LoVo (cell line): ENCODE measurements around the gene RGS11.

Source experiments
- DNase-seq: peaks from one replicate; pipeline ENCODE4 v3.0.0-alpha.2; 2016; ENCODE audit warnings: low spot score

Gene RGS11

DNA sequence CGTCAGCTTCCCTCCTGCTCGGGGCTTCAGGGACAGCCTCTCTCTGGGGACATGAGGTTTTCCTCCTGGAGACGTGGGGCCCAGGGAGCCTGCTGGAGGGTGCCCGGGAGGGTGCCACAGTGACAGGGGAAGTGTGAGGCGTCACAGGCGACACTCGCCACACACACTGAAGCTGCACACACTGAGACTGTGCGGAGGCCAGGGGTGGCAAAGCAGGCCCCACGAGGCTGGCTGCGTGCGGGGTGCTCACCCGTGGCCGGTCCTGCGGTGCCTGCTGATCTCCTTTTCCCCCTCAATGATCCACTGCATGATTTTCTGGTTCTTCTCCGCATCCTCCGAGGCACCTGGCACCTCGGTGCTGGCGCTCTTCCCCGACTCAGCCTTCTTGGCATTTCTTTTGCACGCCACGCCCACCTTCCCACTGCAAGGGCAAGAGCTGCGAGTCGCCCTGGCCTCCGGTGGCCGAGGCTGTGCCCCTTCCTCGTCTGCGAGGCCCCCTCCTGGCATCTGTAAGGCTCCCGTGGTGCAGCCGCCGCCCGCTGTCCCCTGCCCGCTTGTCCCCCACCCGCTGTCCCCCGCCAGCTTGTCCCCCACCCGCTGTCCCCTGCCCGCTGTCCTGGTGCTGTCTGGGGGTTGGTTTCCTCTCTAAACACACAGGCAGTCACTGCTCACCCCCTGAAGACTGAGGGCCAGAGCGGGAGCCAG is 21.2 kb upstream of the RGS11 start:
- no peak for DNase-seq

- DNase-seq = no peak
Measured at GRCh38 chr16:296276-296675, 20.5 kb upstream of the RGS11 start.

- no peak for DNase-seq
Measured at GRCh38 chr16:293043-293775, 17.5 kb upstream of the RGS11 start.

- no peak for DNase-seq
Measured at GRCh38 chr16:291539-291938, 15.8 kb upstream of the RGS11 start.

DNA sequence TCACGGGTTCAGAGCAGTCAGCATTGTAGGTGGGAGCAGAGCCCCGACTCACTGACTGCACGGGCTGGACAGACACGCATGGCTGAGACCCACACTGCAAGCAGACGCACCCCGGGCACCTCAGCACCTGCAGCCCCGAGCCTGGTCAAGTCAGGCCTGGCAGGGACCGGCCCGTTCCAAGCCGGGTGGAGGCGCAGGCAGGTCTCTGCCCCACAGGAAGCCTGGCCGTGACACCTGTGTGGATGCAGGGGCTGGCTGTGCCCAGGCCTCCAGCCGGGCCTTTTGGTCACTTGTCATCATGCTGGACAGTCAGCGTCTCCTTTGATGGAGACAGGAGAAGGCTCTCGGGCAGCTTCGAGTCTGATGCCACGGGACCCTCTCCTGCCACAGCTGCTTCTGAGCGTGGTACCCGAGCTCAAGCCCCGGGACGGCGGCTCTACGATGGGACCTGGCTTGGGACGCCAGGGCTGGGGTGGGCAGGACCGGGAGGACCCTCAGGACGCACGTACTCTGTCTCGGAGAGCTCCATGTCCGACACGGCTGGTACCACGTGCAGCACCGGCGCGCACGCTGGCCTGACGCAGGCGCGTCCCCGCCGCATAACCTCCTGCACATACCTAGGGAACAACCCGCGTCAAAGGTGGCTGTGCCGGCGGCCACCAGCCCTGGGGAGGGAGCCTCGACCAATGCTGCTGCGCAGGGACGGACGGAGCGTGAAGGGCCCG is 15.1 kb upstream of the RGS11 start:
- no peak for DNase-seq

DNA sequence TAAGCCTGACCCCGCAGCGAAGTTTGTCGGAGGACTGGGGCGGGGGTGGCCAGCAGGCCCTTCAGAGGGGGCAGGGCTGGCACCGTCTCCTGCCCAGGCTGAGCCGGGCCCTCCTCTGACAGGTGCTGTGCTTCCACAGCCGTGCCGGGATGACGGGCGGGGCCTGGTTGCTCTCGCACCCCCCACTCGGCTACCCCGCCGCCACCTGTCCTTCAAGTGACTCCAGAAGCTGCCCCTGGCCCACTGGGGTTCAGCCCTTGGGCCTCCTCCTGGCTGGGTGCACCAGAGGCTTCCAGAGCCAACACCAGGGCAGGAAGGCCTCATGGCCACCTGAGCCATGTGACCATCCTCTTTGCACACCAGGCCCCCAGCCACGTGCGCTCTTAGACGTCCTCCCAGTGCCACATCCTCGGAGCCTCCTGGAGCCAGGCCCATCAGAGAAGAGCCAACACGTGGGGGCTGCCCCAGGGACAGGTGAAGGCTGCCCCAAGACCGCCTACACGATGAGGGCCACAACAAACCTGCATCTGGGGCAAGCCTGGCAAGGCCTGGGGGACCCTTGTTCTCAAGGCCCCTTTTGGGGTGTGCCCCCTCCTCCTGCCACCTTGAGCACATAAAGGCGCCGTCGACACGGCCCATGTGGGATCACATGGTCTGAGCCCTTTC is 14.4 kb upstream of the RGS11 start:
- DNase-seq = no peak

- DNase-seq = no peak
Measured at GRCh38 chr16:289395-289997, 13.8 kb upstream of the RGS11 start.

GRCh38 chr16:287981-288920 is 12.5 kb upstream of the RGS11 start:
- no peak for DNase-seq

GRCh38 chr16:287298-287811 is 11.6 kb upstream of the RGS11 start:
- DNase-seq = no peak

DNA sequence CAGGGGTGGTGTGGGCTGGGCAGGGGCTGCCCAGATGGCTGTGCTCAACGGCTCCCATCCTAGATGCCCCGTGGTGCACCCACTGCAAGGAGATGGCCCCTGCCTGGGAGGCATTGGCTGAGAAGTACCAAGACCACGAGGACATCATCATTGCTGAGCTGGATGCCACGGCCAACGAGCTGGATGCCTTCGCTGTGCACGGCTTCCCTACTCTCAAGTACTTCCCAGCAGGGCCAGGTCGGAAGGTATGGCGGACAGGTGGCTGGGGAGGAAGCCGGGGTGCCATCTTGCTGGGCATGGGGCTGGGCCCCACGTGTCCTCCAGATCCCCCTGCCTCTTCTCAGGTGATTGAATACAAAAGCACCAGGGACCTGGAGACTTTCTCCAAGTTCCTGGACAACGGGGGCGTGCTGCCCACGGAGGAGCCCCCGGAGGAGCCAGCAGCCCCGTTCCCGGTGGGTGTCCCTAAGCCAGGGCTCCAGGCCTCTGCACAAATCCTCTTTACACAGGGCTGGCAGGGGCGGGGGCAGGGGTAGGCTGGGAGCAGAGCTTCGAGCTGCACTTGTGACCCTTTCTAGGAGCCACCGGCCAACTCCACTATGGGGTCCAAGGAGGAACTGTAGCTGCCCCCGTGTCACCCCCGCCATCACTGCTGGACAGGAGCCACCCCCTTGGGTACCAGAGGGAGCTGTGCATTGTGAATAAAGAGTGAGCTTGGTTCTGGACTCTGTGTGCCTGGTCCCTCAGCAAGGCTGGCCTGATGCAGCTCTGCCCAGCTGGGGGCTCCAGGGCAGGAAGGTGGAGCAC is 10.9 kb upstream of the RGS11 start:
- DNase-seq = no peak

- DNase-seq = no peak
Measured at GRCh38 chr16:285146-286055, 9.7 kb upstream of the RGS11 start.

- DNase-seq = no peak
Measured at GRCh38 chr16:284204-285120, 8.7 kb upstream of the RGS11 start.

- DNase-seq = no peak
Measured at GRCh38 chr16:283033-283805, 7.5 kb upstream of the RGS11 start, which contains the start of gene PDIA2. Gene PDIA2 (plus strand): TSS chr16:283164. CDS start chr16:283170, 6 bp downstream.

DNA sequence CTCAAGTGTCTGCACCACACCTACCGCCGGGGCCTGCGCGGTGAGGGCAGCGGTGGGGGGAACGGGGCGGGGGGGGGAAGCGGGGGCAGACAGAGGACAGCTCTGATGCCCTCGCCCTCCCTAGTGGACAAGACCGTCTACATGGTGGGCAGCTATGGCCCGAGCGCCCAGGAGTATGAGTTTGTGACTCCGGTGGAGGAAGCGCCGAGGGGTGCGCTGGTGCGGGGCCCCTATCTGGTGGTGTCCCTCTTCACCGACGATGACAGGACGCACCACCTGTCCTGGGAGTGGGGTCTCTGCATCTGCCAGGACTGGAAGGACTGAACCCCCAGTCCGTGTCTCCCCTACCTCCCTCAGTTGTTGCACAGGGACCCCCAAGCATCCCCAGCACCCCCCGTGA is 6.7 kb upstream of the RGS11 start:
- no peak for DNase-seq

- DNase-seq = no peak
Measured at GRCh38 chr16:281660-282255, 6.0 kb upstream of the RGS11 start.

GRCh38 chr16:280991-281659 is 5.4 kb upstream of the RGS11 start:
- DNase-seq = no peak
